ENCODE measurements around the gene RNF114.
"Not testable (repeated sequence)": the region's sequence is repeated elsewhere in the genome, so short reads cannot be mapped to it uniquely, and the experiment has no call there.

DNA sequence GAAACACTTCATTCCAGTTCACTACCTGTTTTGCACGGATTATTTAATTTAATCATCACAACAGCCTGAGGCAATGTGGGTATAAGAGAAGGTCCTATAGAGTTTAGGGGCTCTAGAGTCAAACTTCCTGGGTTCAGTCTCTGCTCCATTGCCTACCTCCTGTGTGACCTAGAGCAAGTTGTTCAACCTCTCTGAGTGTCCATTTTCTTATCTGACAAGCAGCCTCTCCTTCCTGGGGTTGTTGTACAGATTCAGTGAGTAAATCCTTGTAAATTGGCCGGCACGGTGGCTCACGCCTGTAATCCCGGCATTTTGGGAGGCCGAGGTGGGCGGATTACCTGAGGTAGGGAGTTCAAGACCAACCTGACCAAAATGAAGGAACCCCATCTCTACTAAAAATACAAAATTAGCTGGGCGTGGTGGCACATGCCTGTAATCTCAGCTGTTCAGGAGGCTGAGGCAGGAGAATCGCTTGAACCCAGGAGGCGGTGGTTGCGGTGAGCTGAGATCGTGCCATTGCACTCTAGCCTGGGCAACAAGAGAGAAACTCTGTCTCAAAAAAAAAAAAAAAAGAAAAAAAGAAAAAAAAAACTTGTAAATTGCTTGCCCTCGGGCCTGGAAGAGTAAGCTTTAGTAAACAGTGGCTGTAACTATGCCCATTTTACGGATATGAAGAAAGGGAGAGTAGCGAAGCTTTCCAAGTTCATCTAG lies 62.4 kb downstream of the RNF114 start:
- TF ChIP-seq, protein P1, sequence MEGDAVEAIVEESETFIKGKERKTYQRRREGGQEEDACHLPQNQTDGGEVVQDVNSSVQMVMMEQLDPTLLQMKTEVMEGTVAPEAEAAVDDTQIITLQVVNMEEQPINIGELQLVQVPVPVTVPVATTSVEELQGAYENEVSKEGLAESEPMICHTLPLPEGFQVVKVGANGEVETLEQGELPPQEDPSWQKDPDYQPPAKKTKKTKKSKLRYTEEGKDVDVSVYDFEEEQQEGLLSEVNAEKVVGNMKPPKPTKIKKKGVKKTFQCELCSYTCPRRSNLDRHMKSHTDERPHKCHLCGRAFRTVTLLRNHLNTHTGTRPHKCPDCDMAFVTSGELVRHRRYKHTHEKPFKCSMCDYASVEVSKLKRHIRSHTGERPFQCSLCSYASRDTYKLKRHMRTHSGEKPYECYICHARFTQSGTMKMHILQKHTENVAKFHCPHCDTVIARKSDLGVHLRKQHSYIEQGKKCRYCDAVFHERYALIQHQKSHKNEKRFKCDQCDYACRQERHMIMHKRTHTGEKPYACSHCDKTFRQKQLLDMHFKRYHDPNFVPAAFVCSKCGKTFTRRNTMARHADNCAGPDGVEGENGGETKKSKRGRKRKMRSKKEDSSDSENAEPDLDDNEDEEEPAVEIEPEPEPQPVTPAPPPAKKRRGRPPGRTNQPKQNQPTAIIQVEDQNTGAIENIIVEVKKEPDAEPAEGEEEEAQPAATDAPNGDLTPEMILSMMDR (IDR thresholded peaks at IDR 0.05; ENCODE audit: low read depth, low read length, poor library complexity, severe bottlenecking), result not testable (repeated sequence)
- TF ChIP-seq EZH2phosphoT487 (IDR thresholded peaks at IDR 0.05; ENCODE audit: borderline replicate concordance, low read length), result not testable (repeated sequence)

Data from DOHH2 (cell line).